GM20000 (cell line): ENCODE data around the gene DDX17.

ENCODE experiments used
- DNase-seq: peaks from one replicate; pipeline ENCODE4 v3.0.0; 2012; ENCODE audit warnings: low spot score
- TF ChIP-seq, protein P1 (sequence below): IDR thresholded peaks from 2 replicates; pipeline ENCODE4 v1.5.1; 2012; ENCODE audit warnings: mild to moderate bottlenecking, control low read depth; ENCODE audit errors: extremely low read depth, missing control alignments

The DDX17 gene

DNA sequence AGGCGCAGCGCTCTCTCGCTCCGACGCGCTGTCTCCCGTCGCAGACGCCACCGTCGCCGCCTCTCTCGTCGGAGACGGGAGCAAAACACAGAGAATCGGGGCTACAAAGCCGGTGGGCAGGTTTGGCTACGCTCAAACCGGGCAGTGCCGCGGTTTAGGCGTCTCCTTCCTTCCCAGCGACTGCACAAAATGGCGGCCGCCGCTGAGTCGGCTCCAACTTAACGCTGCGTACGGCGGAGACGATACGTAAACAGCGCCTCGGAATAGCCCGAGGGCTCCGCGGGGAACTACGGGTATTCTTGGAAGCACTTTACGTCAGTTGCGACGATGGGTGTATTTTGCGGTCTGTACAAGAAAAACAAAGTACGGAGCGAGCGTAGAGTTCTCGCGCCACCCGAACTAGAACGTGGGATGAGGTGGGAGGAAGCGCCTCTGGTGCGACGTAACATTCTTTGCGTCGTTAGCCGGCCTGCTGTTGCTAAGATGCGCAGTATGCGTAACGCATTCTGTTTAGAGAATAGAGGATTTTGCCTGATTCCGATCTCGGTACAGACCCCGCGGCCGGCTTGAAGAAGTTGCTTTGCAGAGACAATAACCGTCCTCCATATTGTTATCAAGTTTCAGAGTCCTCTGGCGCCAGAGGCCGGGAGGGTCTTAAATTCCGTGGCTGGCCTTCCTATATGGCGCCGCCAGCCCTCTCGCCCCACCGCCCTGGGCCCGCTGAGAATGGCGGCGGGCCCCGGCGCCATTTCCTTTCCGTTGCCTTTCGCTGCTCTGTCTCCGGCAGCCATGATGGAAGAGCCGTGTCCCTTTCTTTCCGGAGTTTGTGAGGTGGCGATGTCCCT lies at the start of gene DDX17:
DDX17 (minus strand) TSS at position 194 of the 845 bp plus-strand sequence.
- TF ChIP-seq, protein P1, sequence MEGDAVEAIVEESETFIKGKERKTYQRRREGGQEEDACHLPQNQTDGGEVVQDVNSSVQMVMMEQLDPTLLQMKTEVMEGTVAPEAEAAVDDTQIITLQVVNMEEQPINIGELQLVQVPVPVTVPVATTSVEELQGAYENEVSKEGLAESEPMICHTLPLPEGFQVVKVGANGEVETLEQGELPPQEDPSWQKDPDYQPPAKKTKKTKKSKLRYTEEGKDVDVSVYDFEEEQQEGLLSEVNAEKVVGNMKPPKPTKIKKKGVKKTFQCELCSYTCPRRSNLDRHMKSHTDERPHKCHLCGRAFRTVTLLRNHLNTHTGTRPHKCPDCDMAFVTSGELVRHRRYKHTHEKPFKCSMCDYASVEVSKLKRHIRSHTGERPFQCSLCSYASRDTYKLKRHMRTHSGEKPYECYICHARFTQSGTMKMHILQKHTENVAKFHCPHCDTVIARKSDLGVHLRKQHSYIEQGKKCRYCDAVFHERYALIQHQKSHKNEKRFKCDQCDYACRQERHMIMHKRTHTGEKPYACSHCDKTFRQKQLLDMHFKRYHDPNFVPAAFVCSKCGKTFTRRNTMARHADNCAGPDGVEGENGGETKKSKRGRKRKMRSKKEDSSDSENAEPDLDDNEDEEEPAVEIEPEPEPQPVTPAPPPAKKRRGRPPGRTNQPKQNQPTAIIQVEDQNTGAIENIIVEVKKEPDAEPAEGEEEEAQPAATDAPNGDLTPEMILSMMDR: no peak
- peak; percentile 93 for DNase-seq

GRCh38 chr22:38554281-38554680 lies 48.2 kb upstream of the DDX17 start:
- DNase-seq: no peak
- TF ChIP-seq, protein P1: no peak

GRCh38 chr22:38549101-38549894 lies 43.2 kb upstream of the DDX17 start:
- no peak for DNase-seq
- TF ChIP-seq, protein P1: no peak

- TF ChIP-seq, protein P1: no peak
- DNase-seq: no peak
Measured at GRCh38 chr22:38540701-38541100, 34.6 kb upstream of the DDX17 start.

GRCh38 chr22:38531251-38531938 lies 25.3 kb upstream of the DDX17 start:
- no peak for DNase-seq

DNA sequence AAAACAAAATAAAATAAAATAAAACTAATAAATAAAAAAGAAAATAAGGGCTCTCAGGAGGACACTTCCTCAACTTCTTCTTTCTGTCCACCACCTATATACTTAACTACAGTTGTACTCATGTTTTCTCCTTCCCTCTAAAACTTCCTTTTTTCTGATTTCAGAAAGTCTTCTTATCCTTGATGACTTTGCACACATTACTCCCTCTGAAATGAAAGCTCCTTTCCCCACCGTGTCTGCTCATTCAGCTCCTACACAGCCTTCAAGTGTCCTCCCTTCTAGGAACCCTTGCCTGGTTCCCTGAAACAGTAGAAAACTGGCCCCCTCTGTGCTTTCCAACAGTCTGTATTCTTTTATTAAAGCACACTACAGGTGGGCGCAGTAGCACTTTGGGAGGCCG lies 18.3 kb upstream of the DDX17 start:
- DNase-seq: no peak
- TF ChIP-seq, protein P1: no peak

More at GRCh38 chr22:38531251-38531938, 25.3 kb upstream of the DDX17 start:
- TF ChIP-seq, protein P1: no peak
